ACHN (cell line): ENCODE results near the gene TBCEL.
A peak's percentile ranks its signal among the peaks of the same experiment; 100 is the strongest.
"Not testable (repeated sequence)": the region's sequence is repeated elsewhere in the genome, so short reads cannot be mapped to it uniquely, and the experiment has no call there.

Source experiments
- DNase-seq: peaks from one replicate; pipeline ENCODE4 v3.0.0-alpha.2; 2015
- in situ Hi-C: cut with HindIII; loops from 2 replicates; pipeline ENCODE4 v1.10.0; 2017; ENCODE audit warnings: low sequenced_read_pairs, low pct_ligation_motif_present, low pct_unique_long_range_greater_than_20kb

Gene TBCEL

GRCh38 chr11:121018746-121019145, 5.2 kb upstream of the TBCEL start:
- in situ Hi-C loops, result no loop called here
- DNase-seq, result no peak

GRCh38 chr11:121021718-121022117, 2.2 kb upstream of the TBCEL start:
- DNase-seq, in situ Hi-C loops: not testable (repeated sequence)

- in situ Hi-C loops, result no loop called here
- DNase-seq, result peak; percentile 2
Observed at GRCh38 chr11:121024989-121025388, 1.1 kb downstream of the TBCEL start.

DNA sequence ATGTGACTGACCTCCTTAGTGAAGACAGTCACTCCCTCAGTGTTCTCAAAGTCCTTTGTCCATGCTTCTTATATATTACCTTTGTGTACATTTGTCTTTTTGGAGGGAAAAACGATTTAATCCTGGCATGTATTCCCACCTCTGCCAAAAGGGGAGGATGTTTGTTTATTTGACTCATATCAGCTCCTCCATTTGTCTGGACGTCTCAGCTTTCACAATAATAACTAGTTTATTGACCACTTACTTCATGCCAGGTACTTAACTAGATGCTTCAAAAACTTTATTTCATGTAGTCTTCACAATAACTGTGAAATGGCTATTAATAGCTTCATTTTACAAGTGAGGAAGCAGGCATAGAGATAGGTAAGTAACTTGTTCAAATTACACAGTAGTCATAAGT, 5.3 kb downstream of the TBCEL start:
- in situ Hi-C loops, result no loop called here
- DNase-seq, result no peak

GRCh38 chr11:121029813-121030445, 6.0 kb downstream of the TBCEL start:
- DNase-seq, result no peak
- in situ Hi-C loops, result no loop called here

DNA sequence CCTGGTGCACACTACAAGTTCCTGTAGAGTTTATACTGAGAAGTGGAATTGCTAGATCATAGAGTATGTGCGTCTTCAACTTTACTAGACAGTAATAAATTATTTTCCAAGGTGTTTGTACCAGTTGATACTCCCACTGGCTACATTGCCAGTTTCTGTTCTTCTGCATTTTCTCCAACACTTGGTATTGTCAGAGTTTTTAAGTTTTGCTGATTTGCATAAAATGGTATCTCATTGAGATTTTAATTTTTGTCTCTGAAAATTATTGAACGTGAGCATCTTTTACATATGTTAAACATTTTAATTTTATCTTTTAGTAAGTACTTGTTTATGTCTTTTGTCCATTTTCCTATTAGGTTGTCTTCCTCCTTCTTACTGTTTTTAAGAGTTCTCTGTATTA, 7.3 kb downstream of the TBCEL start:
- in situ Hi-C loops, result no loop called here
- no peak for DNase-seq

DNA sequence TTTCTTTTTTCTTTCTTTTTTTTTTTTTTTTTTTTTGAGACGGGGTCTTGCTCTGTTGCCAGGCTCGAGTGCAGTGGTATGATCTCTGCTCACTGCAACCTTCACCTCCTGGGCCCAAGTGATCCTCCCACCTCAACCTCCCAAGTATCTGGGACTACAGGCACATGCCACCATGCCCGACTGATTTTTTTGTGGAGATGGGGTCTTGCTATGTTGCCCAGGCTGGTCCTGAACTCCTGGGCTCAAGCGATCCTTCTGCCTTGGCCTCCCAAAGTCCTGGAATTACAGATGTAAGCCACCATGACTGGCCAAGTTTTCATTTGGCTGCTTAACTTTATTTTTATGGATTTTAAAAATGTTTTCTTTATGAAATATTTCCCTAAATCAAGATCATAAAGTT, 7.7 kb downstream of the TBCEL start:
- DNase-seq, in situ Hi-C loops: not testable (repeated sequence)

DNA sequence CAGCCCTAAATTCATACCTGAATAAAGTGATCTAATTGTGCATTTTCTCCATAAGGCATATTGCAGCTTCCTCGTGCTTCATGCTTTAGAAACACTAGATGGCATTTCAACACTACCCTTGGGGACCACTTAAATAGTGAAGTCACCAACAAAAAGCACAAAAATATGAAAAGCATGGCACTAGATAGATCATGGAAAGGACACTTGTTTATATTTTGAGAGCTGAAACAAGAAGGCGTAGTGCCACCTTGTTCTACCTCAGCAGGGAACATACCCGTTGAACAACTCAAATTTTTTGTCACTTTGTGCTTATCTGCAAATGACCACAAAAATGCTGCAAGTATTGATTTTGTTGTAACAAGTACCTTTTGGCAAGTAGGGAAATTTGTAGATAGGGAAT, 8.6 kb downstream of the TBCEL start:
- no peak for DNase-seq
- in situ Hi-C loops, result no loop called here

DNA sequence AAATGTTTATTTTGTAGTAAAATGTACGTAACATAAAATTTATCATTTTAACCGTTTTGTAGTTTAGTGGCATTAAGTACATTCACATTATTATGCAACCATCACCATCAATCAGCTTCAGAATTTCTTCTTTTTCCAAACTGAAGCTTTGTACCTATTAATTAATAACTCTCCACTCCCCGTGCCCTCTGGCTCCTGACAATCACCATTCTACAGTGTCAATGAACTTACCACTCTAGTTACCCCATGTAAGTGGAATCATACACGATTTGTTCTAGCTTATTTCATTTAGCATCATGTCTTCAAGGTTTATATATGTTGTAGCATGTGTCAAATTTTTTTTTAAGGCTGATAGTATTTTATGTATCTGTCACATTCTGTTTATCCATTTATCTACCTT, 9.7 kb downstream of the TBCEL start:
- DNase-seq, result no peak
- in situ Hi-C loops, result no loop called here

DNA sequence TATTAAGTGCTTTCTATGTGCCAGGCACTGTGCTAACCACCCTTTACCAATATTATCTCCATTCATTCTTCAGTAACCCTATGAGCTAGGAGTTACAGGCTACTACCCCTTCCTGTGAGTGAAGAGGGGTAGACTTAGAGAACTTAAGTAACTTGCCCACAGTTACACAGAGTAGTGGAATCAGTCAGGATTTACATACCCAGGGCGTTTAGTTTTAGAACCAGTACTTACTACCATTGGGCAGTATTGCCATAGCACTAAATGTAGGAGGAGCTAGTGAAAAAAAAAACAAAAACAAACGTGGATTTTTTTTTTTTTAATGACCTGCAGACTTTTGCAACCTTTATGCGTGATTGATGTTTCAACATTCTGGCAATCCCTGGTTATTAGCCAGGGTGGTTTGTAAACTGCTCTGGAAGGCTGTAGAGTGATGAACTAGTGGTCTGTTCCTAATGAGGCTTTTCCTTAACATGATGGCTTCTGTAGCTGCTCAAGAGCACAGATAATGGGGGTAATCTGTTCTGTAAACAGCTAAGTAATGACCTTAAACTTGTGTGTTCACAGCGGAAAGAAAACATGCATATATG, 11.4 kb downstream of the TBCEL start:
- in situ Hi-C loops, result no loop called here
- DNase-seq, result no peak

GRCh38 chr11:121035780-121036179, 11.9 kb downstream of the TBCEL start:
- no peak for DNase-seq
- in situ Hi-C loops, result no loop called here

- in situ Hi-C loops, result no loop called here
- no peak for DNase-seq
Observed at GRCh38 chr11:121037016-121037415, 13.1 kb downstream of the TBCEL start.

- in situ Hi-C loops, result no loop called here
- DNase-seq, result no peak
Observed at GRCh38 chr11:121038648-121039409, 14.9 kb downstream of the TBCEL start.

DNA sequence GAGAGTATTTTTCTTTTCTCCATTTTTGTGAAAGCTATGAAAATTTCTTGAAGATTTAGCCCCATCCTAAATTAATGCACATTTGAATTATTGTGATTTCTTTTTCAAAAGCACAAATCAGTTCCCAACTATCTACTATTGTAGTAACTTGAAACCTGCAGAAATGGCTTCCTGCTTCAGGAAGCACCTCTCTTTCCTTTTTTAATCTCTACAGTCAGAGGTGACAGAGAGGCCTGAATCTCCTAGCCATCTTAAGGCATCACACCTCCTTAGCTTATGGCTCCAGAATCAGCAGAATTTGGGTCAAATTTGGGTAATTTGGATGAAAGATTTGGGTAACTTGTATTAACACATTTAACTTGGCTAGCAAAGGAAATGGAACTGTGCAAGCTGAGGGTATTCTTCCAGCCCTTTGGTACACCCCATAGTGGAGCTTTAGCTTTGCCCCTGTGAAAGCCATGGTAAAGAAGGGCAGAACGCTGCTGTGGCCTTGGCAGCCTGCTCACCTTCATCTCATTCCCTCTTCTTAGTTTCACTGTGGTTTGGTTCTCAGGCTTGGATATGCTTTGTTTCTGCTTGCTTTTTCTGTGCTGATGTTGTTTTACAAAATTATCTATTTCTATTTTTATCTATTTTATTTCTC, 16.2 kb downstream of the TBCEL start:
- in situ Hi-C loops, result no loop called here

DNA sequence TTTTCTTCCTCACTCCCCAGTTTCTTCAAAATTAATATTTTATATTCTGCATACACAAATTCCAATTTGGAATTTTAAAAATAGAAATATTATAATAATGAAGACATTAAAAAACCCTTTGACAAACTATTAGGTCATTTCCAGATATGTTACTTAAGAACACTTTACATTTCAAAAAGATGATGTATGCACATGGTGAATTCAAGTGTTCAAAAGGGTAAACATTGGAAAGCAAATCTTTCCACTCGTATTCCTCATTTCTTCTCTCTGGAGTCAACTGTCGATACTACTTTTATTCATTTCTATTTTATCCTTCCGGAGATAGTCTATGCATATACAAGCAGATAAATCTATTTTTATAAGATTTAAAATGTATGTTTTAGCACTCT, 16.7 kb downstream of the TBCEL start:
- in situ Hi-C loops, result no loop called here
- DNase-seq, result no peak

More for the DNA sequence above, 16.2 kb downstream of the TBCEL start:
- DNase-seq, result no peak

GRCh38 chr11:121041072-121041471, 17.2 kb downstream of the TBCEL start:
- in situ Hi-C loops, result no loop called here
- no peak for DNase-seq

DNA sequence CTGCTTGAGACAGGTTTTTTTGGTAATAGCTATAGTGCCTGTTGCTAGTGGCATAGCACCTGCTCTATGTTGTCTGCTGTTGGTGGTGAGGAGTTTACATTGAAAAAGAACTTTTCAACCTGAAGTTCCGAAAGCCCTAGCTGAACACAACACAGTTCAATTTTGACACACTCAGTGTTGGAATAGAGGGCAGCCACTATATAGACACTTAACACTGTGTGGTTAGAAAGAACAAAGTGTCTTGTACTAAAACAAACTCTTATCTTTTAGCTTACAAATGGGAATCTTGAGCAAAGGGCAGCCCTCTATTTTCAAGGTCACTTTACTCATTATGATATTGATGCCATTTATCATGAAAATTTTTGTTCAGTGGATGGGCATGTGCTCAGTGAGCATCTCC, 18.4 kb downstream of the TBCEL start:
- in situ Hi-C loops, result no loop called here
- DNase-seq, result no peak

DNA sequence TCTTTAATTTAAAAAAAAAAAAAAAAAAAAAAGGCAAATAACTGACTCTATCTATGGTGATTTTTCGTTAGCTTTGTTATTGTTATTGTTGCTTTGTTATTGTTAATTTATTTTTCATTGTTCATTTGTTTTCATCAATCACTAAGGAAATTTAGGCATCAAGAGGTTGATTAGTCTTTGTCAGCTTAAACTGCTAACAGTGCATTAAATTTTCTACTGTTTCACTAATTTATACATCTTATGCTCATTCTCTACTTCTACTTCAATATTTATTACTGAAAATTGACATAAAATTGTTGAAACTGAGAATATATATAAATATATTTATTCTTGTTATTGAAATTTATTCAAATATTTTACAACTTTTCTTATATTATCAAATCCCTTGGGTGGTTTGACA, 24.0 kb downstream of the TBCEL start:
- no peak for DNase-seq
- in situ Hi-C loops, result no loop called here

GRCh38 chr11:121048464-121049233, 24.7 kb downstream of the TBCEL start:
- DNase-seq, result peak; percentile 4
- in situ Hi-C loops, result no loop called here
